Brain microvascular endothelial cell (primary cell): ENCODE data around the gene APOA5.
"Not testable (repeated sequence)": the region's sequence is repeated elsewhere in the genome, so short reads cannot be mapped to it uniquely, and the experiment has no call there.

Experiments used
- DNase-seq: peaks from one replicate; pipeline ENCODE4 v3.0.0-alpha.2; 2020
- H3K27ac ChIP-seq: fragments of 250-450 bp; sonication (Bioruptor Pico); 2 replicates; pipeline ENCODE4 v1.5.1; 2020; ENCODE audit warnings: mild to moderate bottlenecking, moderate library complexity
- H3K27me3 ChIP-seq: fragments of 250-450 bp; sonication (Bioruptor Pico); replicated peaks from 2 replicates; pipeline ENCODE4 v1.5.1; 2020; ENCODE audit warnings: mild to moderate bottlenecking
- H3K36me3 ChIP-seq: fragments of 250-450 bp; sonication (Bioruptor Pico); replicated peaks from 2 replicates; pipeline ENCODE4 v1.5.1; 2020; ENCODE audit warnings: mild to moderate bottlenecking
- H3K4me3 ChIP-seq: 2 replicates; pipeline ENCODE4 v1.5.1; 2011; ENCODE audit warnings: low read depth, mild to moderate bottlenecking, control low read depth, low read length, moderate library complexity
- CTCF ChIP-seq: IDR thresholded peaks from 2 replicates; pipeline ENCODE4 v1.5.1; 2011; ENCODE audit warnings: low read depth, mild to moderate bottlenecking, moderate library complexity, low read length, control low read depth, inconsistent platforms; ENCODE audit errors: missing control alignments
- in situ Hi-C: cut with HindIII; loops from 2 replicates; pipeline ENCODE4 v1.10.0; 2017; ENCODE audit warnings: low sequenced_read_pairs, low pct_ligation_motif_present

APOA5 gene

GRCh38 chr11:116836632-116836991 is 44.9 kb upstream of the APOA5 start:
- no peak for DNase-seq
- in situ Hi-C loops = no loop called here
- no peak for TF ChIP-seq CTCF
- Histone ChIP-seq H3K27ac (no peak overlapping the region), H3K4me3 (no peak overlapping the region), H3K27me3 (no peaks in the 10 kb centered on the region), H3K36me3 (no peaks in the 10 kb centered on the region)

- in situ Hi-C loops = no loop called here
- DNase-seq = peak; percentile 89
These were observed 44.3 kb upstream of the APOA5 start for GRCh38 chr11:116835791-116836631.

GRCh38 chr11:116835042-116835772 is 43.5 kb upstream of the APOA5 start:
- no peak overlapping the region for H3K27ac ChIP-seq

More at GRCh38 chr11:116835791-116836631, 44.3 kb upstream of the APOA5 start:
- Histone ChIP-seq H3K27ac (no peak overlapping the region), H3K27me3 (no peaks in the 10 kb centered on the region), H3K36me3 (no peaks in the 10 kb centered on the region), H3K4me3 (peak overlapping the region; percentile 54)
- peak; percentile 80 for TF ChIP-seq CTCF

GRCh38 chr11:116834535-116835041 is 42.9 kb upstream of the APOA5 start:
- H3K4me3 ChIP-seq, H3K27ac ChIP-seq, DNase-seq, H3K36me3 ChIP-seq, H3K27me3 ChIP-seq, in situ Hi-C loops: not testable (repeated sequence)

More at GRCh38 chr11:116835042-116835772, 43.5 kb upstream of the APOA5 start:
- Histone ChIP-seq H3K4me3 (peak overlapping the region; percentile 54), H3K27me3 (no peaks in the 10 kb centered on the region), H3K36me3 (no peaks in the 10 kb centered on the region)
- in situ Hi-C loops = no loop called here
- TF ChIP-seq CTCF = no peak
- DNase-seq = no peak

GRCh38 chr11:116833816-116834534 is 42.3 kb upstream of the APOA5 start:
- H3K27me3 ChIP-seq = no peaks in the 10 kb centered on the region
- H3K4me3 ChIP-seq = no peak overlapping the region
- H3K27ac ChIP-seq = no peak overlapping the region
- TF ChIP-seq CTCF = no peak
- in situ Hi-C loops = no loop called here
- DNase-seq = no peak
- H3K36me3 ChIP-seq = no peaks in the 10 kb centered on the region

- H3K27me3 ChIP-seq = no peaks in the 10 kb centered on the region
- no peaks in the 10 kb centered on the region for H3K36me3 ChIP-seq
- DNase-seq = no peak
- no peak overlapping the region for H3K4me3 ChIP-seq
- in situ Hi-C loops = no loop called here
- no peak overlapping the region for H3K27ac ChIP-seq
- no peak for TF ChIP-seq CTCF
These were observed 41.8 kb upstream of the APOA5 start for GRCh38 chr11:116833491-116833815.
